Fibroblast of lung (primary cell): Measurements from ENCODE around the gene SLC1A1.

Source experiments
- CTCF ChIP-seq, 2 donors: IDR thresholded peaks in 1 of 2; conservative IDR thresholded peaks in 1 of 2; 1 replicate in 1 of 2; 2 replicates in 1 of 2; pipeline ENCODE4 v1.5.1; 2011 to 2012; ENCODE audit warnings: low read length in 2 of 2, control low read depth in 1 of 2, inconsistent platforms in 1 of 2, low read depth in 1 of 2, mild to moderate bottlenecking in 1 of 2
- EZH2 ChIP-seq: IDR thresholded peaks from 2 replicates; pipeline ENCODE4 v1.5.1; 2012; ENCODE audit warnings: low read length, control low read depth, mild to moderate bottlenecking; ENCODE audit errors: missing control alignments

GRCh38 chr9:4574657-4575243 lies 84.5 kb downstream of the SLC1A1 start:
- no peak for TF ChIP-seq EZH2
- TF ChIP-seq CTCF (conservative IDR thresholded peaks at IDR 0.05 in 1 of 2, IDR thresholded peaks at IDR 0.05 in 1 of 2; ENCODE audit: low read depth in 1 of 2, low read length in 2 of 2): no peak
